NCI-H69 (cell line): ENCODE data around the gene CDH15.
"Not testable (repeated sequence)": the region's sequence is repeated elsewhere in the genome, so short reads cannot be mapped to it uniquely, and the experiment has no call there.

Experiments
- DNase-seq: peaks from one replicate; lab custom pipeline; 2025; lab: John Stamatoyannopoulos, UW

Gene CDH15

GRCh38 chr16:89172528-89173173 lies 1.1 kb downstream of the CDH15 start:
- no peak for DNase-seq

GRCh38 chr16:89173174-89173921 lies 1.8 kb downstream of the CDH15 start:
- DNase-seq = peak; percentile 10

GRCh38 chr16:89174055-89174827 lies 2.7 kb downstream of the CDH15 start:
- DNase-seq = no peak

GRCh38 chr16:89174877-89175276 lies 3.3 kb downstream of the CDH15 start:
- DNase-seq = no peak

- DNase-seq = peak; percentile 76
Measured at GRCh38 chr16:89175280-89176146, 4.0 kb downstream of the CDH15 start.

GRCh38 chr16:89176147-89176690 lies 4.7 kb downstream of the CDH15 start:
- no peak for DNase-seq

GRCh38 chr16:89176717-89177116 lies 5.2 kb downstream of the CDH15 start:
- DNase-seq = no peak

- DNase-seq = no peak
Measured at GRCh38 chr16:89177501-89177900, 6.0 kb downstream of the CDH15 start.

GRCh38 chr16:89178453-89179147 lies 7.1 kb downstream of the CDH15 start:
- DNase-seq = no peak

- no peak for DNase-seq
Measured at GRCh38 chr16:89179148-89179484, 7.6 kb downstream of the CDH15 start.

- no peak for DNase-seq
Measured at GRCh38 chr16:89179656-89180315, 8.2 kb downstream of the CDH15 start.

- DNase-seq = no peak
Measured at GRCh38 chr16:89183463-89183862, 11.9 kb downstream of the CDH15 start.

- DNase-seq = no peak
Measured at GRCh38 chr16:89183975-89184676, 12.6 kb downstream of the CDH15 start.

- no peak for DNase-seq
Measured at GRCh38 chr16:89184677-89184932, 13.1 kb downstream of the CDH15 start.

- DNase-seq = peak; percentile 18
Measured at GRCh38 chr16:89184933-89185794, 13.6 kb downstream of the CDH15 start.

GRCh38 chr16:89185887-89186592 lies 14.5 kb downstream of the CDH15 start:
- DNase-seq = not testable (repeated sequence)

GRCh38 chr16:89186593-89187031 lies 15.1 kb downstream of the CDH15 start:
- not testable (repeated sequence) for DNase-seq

GRCh38 chr16:89187032-89187769 lies 15.7 kb downstream of the CDH15 start:
- peak; percentile 31 for DNase-seq
